Forelimb muscle (tissue), 1 donor: Measurements from ENCODE around the gene SEC31B. TPM values are rescaled to one million over a fixed set of nuclear protein-coding genes. Genes with fewer than 3 reads are reported as not detected.

Source experiments
- DNase-seq: peaks from one replicate; pipeline ENCODE4 v3.0.0-alpha.2; 2013; ENCODE audit warnings: low read depth
- polyA plus RNA-seq: library from polyadenylated mRNA; unstranded; fragments of 120-200 nt; gene quantifications from one replicate; pipeline ENCODE4 v1.2.1, GENCODE V29; 2013; ENCODE audit not compliant: insufficient read length

Gene SEC31B
- polyA plus RNA-seq, 1 donor, result 10.8 TPM

DNA sequence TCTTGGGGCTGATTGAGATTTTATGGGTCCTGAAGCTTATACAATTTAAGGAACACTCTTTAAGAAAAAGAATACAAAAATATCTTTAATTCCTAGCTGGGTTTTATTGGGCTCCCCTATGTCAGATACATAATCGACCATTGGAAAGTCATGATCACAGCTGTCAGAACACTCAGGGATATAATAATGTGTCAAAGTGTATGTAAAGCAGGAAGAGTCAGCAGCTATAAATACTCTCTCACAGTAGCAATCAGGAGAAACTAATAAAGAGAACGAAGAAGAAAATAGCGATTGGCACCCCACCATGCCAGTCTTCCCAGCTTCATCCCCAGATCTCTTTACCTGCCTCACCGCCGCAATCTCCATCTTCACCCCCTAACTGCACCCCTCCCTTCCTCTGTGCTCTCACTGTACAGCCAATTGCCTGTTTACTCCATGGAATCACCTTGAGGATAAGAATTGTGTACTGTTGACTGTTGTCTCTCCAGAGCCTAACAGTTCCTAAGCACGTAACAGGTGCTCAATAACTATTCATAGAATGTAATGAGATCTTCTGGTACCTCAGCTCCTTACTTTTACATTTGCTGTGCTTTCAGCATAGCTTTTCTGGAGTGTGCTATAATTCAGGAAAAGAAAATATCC, 80.9 kb downstream of the SEC31B start:
- DNase-seq, result no peak

Other genes with a start within 250 kb of the SEC31B start
- 25.4 TPM for gene BLOC1S2, start 233.2 kb downstream of the SEC31B start, polyA plus RNA-seq
- not detected for gene PKD2L1, start 189.6 kb downstream of the SEC31B start, polyA plus RNA-seq
- gene SCD, start 172.6 kb downstream of the SEC31B start, polyA plus RNA-seq, result 15.7 TPM
- 0.10 TPM for gene WNT8B, start 56.9 kb downstream of the SEC31B start, polyA plus RNA-seq
- 118 TPM for gene NDUFB8, start 10.0 kb upstream of the SEC31B start, polyA plus RNA-seq
- gene HIF1AN, start 16.1 kb upstream of the SEC31B start, polyA plus RNA-seq, result 36.9 TPM
- not detected for gene PAX2, start 225.7 kb upstream of the SEC31B start, polyA plus RNA-seq